ENCODE measurements around the gene GNAO1.

DNA sequence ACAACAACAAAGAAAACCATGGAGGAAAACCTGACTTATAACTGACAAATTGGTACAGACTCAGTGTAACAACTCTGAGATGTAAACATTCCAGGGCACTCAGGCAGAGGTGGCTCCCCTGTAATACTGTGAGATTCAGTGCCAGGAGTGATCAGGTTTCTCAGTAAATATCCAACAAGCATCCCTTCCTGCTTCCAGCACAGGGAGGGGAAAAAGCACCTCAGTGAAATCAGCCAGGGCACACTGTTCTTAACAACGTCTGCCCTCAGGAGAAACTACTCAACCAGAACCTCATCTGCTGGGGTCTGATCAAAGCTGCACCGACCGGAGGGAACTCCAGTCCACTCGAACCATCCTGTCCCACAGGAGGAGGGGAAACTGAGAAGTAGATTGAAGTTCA is 181.7 kb downstream of the GNAO1 start:
- TF ChIP-seq, protein P1, sequence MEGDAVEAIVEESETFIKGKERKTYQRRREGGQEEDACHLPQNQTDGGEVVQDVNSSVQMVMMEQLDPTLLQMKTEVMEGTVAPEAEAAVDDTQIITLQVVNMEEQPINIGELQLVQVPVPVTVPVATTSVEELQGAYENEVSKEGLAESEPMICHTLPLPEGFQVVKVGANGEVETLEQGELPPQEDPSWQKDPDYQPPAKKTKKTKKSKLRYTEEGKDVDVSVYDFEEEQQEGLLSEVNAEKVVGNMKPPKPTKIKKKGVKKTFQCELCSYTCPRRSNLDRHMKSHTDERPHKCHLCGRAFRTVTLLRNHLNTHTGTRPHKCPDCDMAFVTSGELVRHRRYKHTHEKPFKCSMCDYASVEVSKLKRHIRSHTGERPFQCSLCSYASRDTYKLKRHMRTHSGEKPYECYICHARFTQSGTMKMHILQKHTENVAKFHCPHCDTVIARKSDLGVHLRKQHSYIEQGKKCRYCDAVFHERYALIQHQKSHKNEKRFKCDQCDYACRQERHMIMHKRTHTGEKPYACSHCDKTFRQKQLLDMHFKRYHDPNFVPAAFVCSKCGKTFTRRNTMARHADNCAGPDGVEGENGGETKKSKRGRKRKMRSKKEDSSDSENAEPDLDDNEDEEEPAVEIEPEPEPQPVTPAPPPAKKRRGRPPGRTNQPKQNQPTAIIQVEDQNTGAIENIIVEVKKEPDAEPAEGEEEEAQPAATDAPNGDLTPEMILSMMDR (IDR thresholded peaks at IDR 0.05): no peak
- TF ChIP-seq POLR2A (IDR thresholded peaks at IDR 0.05): no peak
- no peak for TF ChIP-seq EP300 (IDR thresholded peaks at IDR 0.05)
